HFFc6 (cell line): Measurements from ENCODE around the gene TICAM2. TPM values are rescaled to one million over a fixed set of nuclear protein-coding genes. Genes with fewer than 3 reads are reported as not detected.

Source experiments
- DNase-seq: peaks from one replicate; pipeline ENCODE4 v3.0.0-alpha.2; 2018
- H3K27ac Mint-ChIP-seq: 2 replicates; pipeline ENCODE4 v1.8.0; 2020; ENCODE audit warnings: mild to moderate bottlenecking, mixed read lengths
- H3K27me3 Mint-ChIP-seq: 2 replicates; pipeline ENCODE4 v1.8.0; 2021; ENCODE audit warnings: mild to moderate bottlenecking, moderate library complexity, mixed read lengths; ENCODE audit not compliant: insufficient read depth
- H3K36me3 Mint-ChIP-seq: 2 replicates; pipeline ENCODE4 v1.8.0; 2021; ENCODE audit warnings: low read depth, mixed read lengths
- H3K4me1 Mint-ChIP-seq: 2 replicates; pipeline ENCODE4 v1.8.0; 2020; ENCODE audit warnings: low read depth, mixed read lengths
- H3K4me3 Mint-ChIP-seq: 2 replicates; pipeline ENCODE4 v1.8.0; 2020; ENCODE audit warnings: mild to moderate bottlenecking, moderate library complexity, mixed read lengths
- H3K9me3 Mint-ChIP-seq: 2 replicates; pipeline ENCODE4 v1.8.0; 2020; ENCODE audit warnings: mild to moderate bottlenecking, mixed read lengths
- total RNA-seq, 6 experiments: library from RNA; stranded (reverse); fragmentation: NEBNext Ultra II Directional; extraction: Animal tissue kit (Norgen Biotek cat#: 25700); gene quantifications; 2 replicates in 1 of 6; 3 replicates in 5 of 6; pipeline ENCODE4 v1.2.3, GENCODE V29; 2021
- TF ChIP-seq, protein P1 (sequence below): fragments of 200-600 bp; sonication (generic); IDR thresholded peaks from 2 replicates; pipeline ENCODE4 v1.5.0; 2021; ENCODE audit warnings: antibody characterized with exemption, mild to moderate bottlenecking

Gene TICAM2
- total RNA-seq, 6 experiments from 2014 or later: 8.3 to 15.9 (median 13.1) TPM

- H3K4me1 Mint-ChIP-seq: peaks cover 16% of the 10 kb centered on the region
- TF ChIP-seq, protein P1, sequence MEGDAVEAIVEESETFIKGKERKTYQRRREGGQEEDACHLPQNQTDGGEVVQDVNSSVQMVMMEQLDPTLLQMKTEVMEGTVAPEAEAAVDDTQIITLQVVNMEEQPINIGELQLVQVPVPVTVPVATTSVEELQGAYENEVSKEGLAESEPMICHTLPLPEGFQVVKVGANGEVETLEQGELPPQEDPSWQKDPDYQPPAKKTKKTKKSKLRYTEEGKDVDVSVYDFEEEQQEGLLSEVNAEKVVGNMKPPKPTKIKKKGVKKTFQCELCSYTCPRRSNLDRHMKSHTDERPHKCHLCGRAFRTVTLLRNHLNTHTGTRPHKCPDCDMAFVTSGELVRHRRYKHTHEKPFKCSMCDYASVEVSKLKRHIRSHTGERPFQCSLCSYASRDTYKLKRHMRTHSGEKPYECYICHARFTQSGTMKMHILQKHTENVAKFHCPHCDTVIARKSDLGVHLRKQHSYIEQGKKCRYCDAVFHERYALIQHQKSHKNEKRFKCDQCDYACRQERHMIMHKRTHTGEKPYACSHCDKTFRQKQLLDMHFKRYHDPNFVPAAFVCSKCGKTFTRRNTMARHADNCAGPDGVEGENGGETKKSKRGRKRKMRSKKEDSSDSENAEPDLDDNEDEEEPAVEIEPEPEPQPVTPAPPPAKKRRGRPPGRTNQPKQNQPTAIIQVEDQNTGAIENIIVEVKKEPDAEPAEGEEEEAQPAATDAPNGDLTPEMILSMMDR: no peak
- no peaks in the 10 kb centered on the region for H3K27me3 Mint-ChIP-seq
- H3K27ac Mint-ChIP-seq: no peak overlapping the region
- H3K4me3 Mint-ChIP-seq: no peak overlapping the region
- H3K36me3 Mint-ChIP-seq: no peaks in the 10 kb centered on the region
- DNase-seq: no peak
- H3K9me3 Mint-ChIP-seq: no peaks in the 10 kb centered on the region
Measured at GRCh38 chr5:115629903-115630302, 27.6 kb upstream of the TICAM2 start.

DNA sequence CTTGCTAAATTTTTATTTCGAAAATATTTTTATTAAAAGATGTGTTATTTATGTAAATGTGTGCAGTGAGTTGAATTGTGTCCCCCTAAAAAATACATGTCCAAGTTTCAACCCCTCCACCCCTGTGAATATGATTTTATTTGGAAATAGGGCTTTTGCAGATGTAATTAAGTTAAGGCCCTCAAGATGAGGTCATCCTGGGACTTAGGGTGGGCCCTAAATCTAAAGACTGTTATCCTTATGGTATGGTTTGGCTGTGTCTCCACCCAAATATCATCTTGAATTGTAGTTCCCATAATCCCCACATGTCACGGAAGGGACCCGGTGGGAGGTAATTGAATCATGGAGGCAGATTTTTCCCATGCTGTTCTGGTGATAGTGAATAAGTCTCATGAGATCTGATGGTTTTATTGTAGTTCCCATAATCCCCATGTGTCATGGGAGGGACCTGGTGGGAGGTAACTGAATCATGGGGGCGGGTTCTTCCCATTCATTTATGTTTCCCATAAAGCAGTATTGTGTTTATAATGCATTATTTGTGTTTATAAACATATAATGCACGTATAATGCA lies 25.1 kb upstream of the TICAM2 start:
- Mint-ChIP-seq H3K4me3 (no peak overlapping the region), H3K27ac (0 out of 2 replicates have a peak overlapping the region, but pooled peaks have one; percentile 7), H3K36me3 (peaks cover 7% of the 10 kb centered on the region), H3K9me3 (no peaks in the 10 kb centered on the region), H3K27me3 (no peaks in the 10 kb centered on the region), H3K4me1 (peaks cover 9% of the 10 kb centered on the region; the same call in 1 of the 2 replicates)
- TF ChIP-seq, protein P1: peak; percentile 22; the same call in 1 of the 2 replicates
- no peak for DNase-seq

DNA sequence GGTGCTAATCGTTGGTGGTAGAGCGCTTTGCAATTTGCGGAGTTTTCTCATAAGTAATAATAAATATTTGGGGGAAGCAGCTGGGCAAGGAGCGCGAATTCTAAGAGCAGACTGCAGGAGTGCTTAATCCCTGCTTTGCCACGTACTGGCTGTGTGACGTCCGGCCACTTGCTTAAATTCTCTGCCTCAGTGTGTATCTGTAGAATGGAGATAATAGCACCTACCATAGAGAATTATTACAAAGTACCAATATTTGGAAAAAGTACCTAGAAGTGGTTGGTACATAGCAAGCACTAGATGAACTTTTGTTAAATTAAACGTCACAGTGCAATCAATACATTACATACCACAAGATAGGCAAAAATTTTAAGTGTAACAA lies 24.2 kb upstream of the TICAM2 start:
- TF ChIP-seq, protein P1: no peak
- peaks cover 12% of the 10 kb centered on the region; the same call in 1 of the 2 replicates for H3K4me1 Mint-ChIP-seq
- H3K36me3 Mint-ChIP-seq: peaks cover 12% of the 10 kb centered on the region
- no peaks in the 10 kb centered on the region for H3K27me3 Mint-ChIP-seq
- DNase-seq: no peak
- H3K4me3 Mint-ChIP-seq: no peak overlapping the region
- H3K9me3 Mint-ChIP-seq: no peaks in the 10 kb centered on the region
- H3K27ac Mint-ChIP-seq: no peak overlapping the region

DNA sequence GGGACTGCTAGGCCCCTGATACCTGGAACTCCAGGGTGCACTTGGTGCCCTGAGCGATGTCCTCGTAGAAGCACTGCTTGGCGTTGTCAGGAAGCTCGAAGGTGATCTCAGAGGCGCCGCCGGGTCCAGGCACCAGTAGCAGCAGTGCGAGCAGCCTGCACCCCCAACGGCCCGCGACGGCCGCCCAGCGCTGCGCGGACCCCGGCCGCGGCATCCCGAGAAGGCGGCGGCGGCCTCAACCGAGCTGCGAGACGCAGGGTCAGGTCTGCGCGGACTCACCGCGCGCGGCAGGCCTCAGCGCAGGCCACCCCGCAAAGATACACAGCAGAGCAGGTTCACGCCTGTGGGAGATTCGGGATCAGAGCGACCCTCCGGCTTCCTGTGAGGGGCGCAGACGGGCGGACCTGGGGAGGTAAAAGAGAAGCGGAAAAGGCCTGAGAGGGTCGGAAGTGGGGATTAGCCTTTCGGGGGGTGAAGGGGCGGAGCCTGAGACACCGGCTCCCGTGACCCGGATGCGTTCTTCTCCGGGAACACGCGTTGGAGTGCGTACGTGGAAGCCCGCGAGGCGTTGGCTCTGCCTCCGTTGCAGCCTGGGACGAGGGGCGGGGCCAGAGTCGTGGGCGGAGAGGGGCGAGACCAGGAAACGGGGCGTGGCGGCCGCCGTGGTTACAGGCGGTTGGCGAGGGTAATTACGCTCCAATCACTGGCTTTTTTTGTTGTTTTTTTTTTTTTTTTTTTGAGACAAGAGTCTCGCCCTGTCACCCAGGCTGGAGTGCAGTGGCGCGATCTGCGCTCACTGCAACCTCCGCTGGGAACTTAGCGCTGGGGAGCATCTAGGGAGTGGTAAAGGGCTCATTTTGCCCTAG lies 23.5 kb upstream of the TICAM2 start, which contains the start of gene TMED7:
TMED7 (minus strand) TSS at position 458 of the 866 bp plus-strand sequence; CDS start at position 214, 244 bp downstream.
- Mint-ChIP-seq H3K27me3 (no peaks in the 10 kb centered on the region), H3K36me3 (peaks cover 12% of the 10 kb centered on the region), H3K27ac (no peak within 1 kb of the TSS), H3K9me3 (no peaks in the 10 kb centered on the region), H3K4me3 (no peak within 1 kb of the TSS), H3K4me1 (peaks cover 17% of the 10 kb centered on the region; the same call in 1 of the 2 replicates)
- DNase-seq: peak; percentile 98
- TF ChIP-seq, protein P1: no peak

- peaks cover 15% of the 10 kb centered on the region for H3K36me3 Mint-ChIP-seq
- no peaks in the 10 kb centered on the region for H3K27me3 Mint-ChIP-seq
- H3K9me3 Mint-ChIP-seq: no peaks in the 10 kb centered on the region
- no peak for DNase-seq
- no peak overlapping the region for H3K4me3 Mint-ChIP-seq
- peaks cover 17% of the 10 kb centered on the region; the same call in 1 of the 2 replicates for H3K4me1 Mint-ChIP-seq
- TF ChIP-seq, protein P1: no peak
- H3K27ac Mint-ChIP-seq: no peak overlapping the region
Measured at GRCh38 chr5:115624994-115625393, 22.7 kb upstream of the TICAM2 start.
